Mesenchymal stem cell (in vitro differentiated cells and primary cell): ENCODE data around the gene PLK5.

Experiments
- DNase-seq: peaks from one replicate; pipeline ENCODE4 v3.0.0-alpha.2; 2013
- H2AFZ ChIP-seq: one replicate; pipeline ENCODE4 v1.6.1; 2013; ENCODE audit warnings: low read depth, mild to moderate bottlenecking, control low read depth, inconsistent platforms, low read length, moderate library complexity
- H2AK5ac ChIP-seq: 2 replicates; pipeline ENCODE4 v1.6.1; 2013; ENCODE audit warnings: low read length, moderate library complexity, mild to moderate bottlenecking, inconsistent platforms; ENCODE audit not compliant: severe bottlenecking
- H2BK120ac ChIP-seq: one replicate; pipeline ENCODE4 v1.6.1; 2013; ENCODE audit warnings: low read depth, mild to moderate bottlenecking, inconsistent platforms, low read length, moderate library complexity
- H2BK12ac ChIP-seq, 2 experiments: one replicate each; pipeline ENCODE4 v1.6.1; 2013; ENCODE audit warnings: inconsistent platforms in 2 of 2, low read length in 2 of 2, mild to moderate bottlenecking in 2 of 2, moderate library complexity in 2 of 2, control low read depth in 1 of 2
- H2BK15ac ChIP-seq: one replicate; pipeline ENCODE4 v1.6.1; 2013; ENCODE audit warnings: mild to moderate bottlenecking, low read depth, inconsistent platforms; ENCODE audit not compliant: poor library complexity, severe bottlenecking
- H2BK5ac ChIP-seq: 2 replicates; pipeline ENCODE4 v1.6.1; 2013; ENCODE audit warnings: low read depth, mild to moderate bottlenecking, low read length, control low read depth, inconsistent platforms; ENCODE audit not compliant: poor library complexity, severe bottlenecking
- H3K14ac ChIP-seq, 2 experiments: one replicate each; pipeline ENCODE4 v1.6.1; 2013; ENCODE audit warnings: inconsistent platforms in 2 of 2, low read length in 2 of 2, control low read depth in 1 of 2, mild to moderate bottlenecking in 1 of 2, moderate library complexity in 1 of 2
- H3K18ac ChIP-seq, 2 experiments: one replicate each; pipeline ENCODE4 v1.6.1; 2013; ENCODE audit warnings: inconsistent platforms in 2 of 2, low read length in 2 of 2, control low read depth in 1 of 2, low read depth in 1 of 2, mild to moderate bottlenecking in 1 of 2
- H3K23ac ChIP-seq, 2 experiments: one replicate each; pipeline ENCODE4 v1.6.1; 2013; ENCODE audit warnings: inconsistent platforms in 2 of 2, low read length in 2 of 2, mild to moderate bottlenecking in 2 of 2, moderate library complexity in 2 of 2, control low read depth in 1 of 2
- H3K27ac ChIP-seq: 2 replicates; pipeline ENCODE4 v1.5.1; 2013; ENCODE audit warnings: mild to moderate bottlenecking, moderate library complexity, low read length, control low read depth, inconsistent platforms; ENCODE audit not compliant: poor library complexity, severe bottlenecking
- H3K27me3 ChIP-seq, 2 experiments: 2 replicates each; pipeline versions ENCODE4 v1.6.1 to v1.7.0; 2013; ENCODE audit warnings: low read length in 2 of 2, mild to moderate bottlenecking in 2 of 2, moderate library complexity in 2 of 2, control low read depth in 1 of 2, inconsistent platforms in 1 of 2; ENCODE audit not compliant: control insufficient read depth in 1 of 2, insufficient read depth in 1 of 2
- H3K36me3 ChIP-seq, 2 experiments: 2 replicates each; pipeline versions ENCODE4 v1.6.1 to v1.7.0; 2013; ENCODE audit warnings: low read length in 2 of 2, control low read depth in 1 of 2, inconsistent platforms in 1 of 2, low read depth in 1 of 2, mild to moderate bottlenecking in 1 of 2; ENCODE audit not compliant: insufficient read depth in 2 of 2, control insufficient read depth in 1 of 2
- H3K4ac ChIP-seq, 2 experiments: one replicate each; pipeline ENCODE4 v1.6.1; 2013; ENCODE audit warnings: inconsistent platforms in 2 of 2, low read length in 2 of 2, mild to moderate bottlenecking in 2 of 2, moderate library complexity in 2 of 2, control low read depth in 1 of 2, low read depth in 1 of 2
- H3K4me1 ChIP-seq: 2 replicates; pipeline ENCODE4 v1.6.1; 2013; ENCODE audit warnings: low read depth, low read length, control low read depth; ENCODE audit not compliant: control insufficient read depth, insufficient read depth
- H3K4me2 ChIP-seq: 2 replicates; pipeline ENCODE4 v1.6.1; 2013; ENCODE audit warnings: low read length, mild to moderate bottlenecking, inconsistent platforms; ENCODE audit not compliant: poor library complexity, severe bottlenecking
- H3K4me3 ChIP-seq, 2 experiments: 2 replicates each; pipeline versions ENCODE4 v1.5.1 to v1.7.0; 2013; ENCODE audit warnings: low read length in 2 of 2, mild to moderate bottlenecking in 2 of 2, control low read depth in 1 of 2, low read depth in 1 of 2; ENCODE audit not compliant: insufficient read depth in 1 of 2
- H3K79me1 ChIP-seq: replicated peaks from 2 replicates; pipeline ENCODE4 v1.6.1; 2013; ENCODE audit warnings: mild to moderate bottlenecking, control low read depth, low read length, inconsistent platforms; ENCODE audit not compliant: poor library complexity, severe bottlenecking
- H3K9ac ChIP-seq: 2 replicates; pipeline ENCODE4 v1.7.0; 2013; ENCODE audit warnings: mild to moderate bottlenecking, low read length, moderate library complexity
- H3K9me3 ChIP-seq: 2 replicates; pipeline ENCODE4 v1.7.0; 2013; ENCODE audit warnings: mild to moderate bottlenecking, low read length; ENCODE audit not compliant: control insufficient read depth
- H4K8ac ChIP-seq: one replicate; pipeline ENCODE4 v1.6.1; 2013; ENCODE audit warnings: inconsistent platforms, mild to moderate bottlenecking, low read length, moderate library complexity
- H4K91ac ChIP-seq: one replicate; pipeline ENCODE4 v1.6.1; 2013; ENCODE audit warnings: mild to moderate bottlenecking, low read length, inconsistent platforms
- WGBS: methylation state at CpG from one replicate; pipeline ENCODE4 v1.1.7; 2013; ENCODE audit warnings: mixed read lengths; 5-methylcytosine and 5-hydroxymethylcytosine counted together

PLK5 gene

GRCh38 chr19:1495799-1496713 lies 27.8 kb upstream of the PLK5 start:
- Histone ChIP-seq H3K14ac (no peak overlapping the region), H4K91ac (no peak overlapping the region), H4K8ac (no peak overlapping the region), H2BK5ac (no peak overlapping the region), H3K4me3 (peak overlapping the region in 1 of 2 experiments; percentile 0), H2AFZ (no peak overlapping the region), H2AK5ac (no peak overlapping the region), H3K9me3 (no peaks in the 10 kb centered on the region), H3K4me1 (peaks cover 10% of the 10 kb centered on the region), H3K23ac (no peak overlapping the region), H3K27ac (no peak overlapping the region), H2BK120ac (no peak overlapping the region), H3K27me3 (peaks cover 3 to 57% of the 10 kb centered on the region in 2 experiments), H2BK12ac (no peak overlapping the region), H2BK15ac (no peak overlapping the region), H3K9ac (no peak overlapping the region), H3K18ac (no peak overlapping the region), H3K79me1 (no peaks in the 10 kb centered on the region), H3K36me3 (no peaks in the 10 kb centered on the region), H3K4me2 (no peak overlapping the region), H3K4ac (no peak overlapping the region)
- no peak for DNase-seq
- WGBS = 89% methylated on average over 40 of the region's 40 CpGs

GRCh38 chr19:1496714-1497577 lies 26.9 kb upstream of the PLK5 start:
- Histone ChIP-seq H2AK5ac (no peak overlapping the region), H3K36me3 (no peaks in the 10 kb centered on the region), H2BK5ac (no peak overlapping the region), H2BK12ac (no peak overlapping the region), H3K23ac (peak overlapping the region in 1 of 2 experiments; percentile 56), H2BK15ac (no peak overlapping the region), H3K27me3 (peaks cover 0 to 51% of the 10 kb centered on the region in 2 experiments), H3K4me2 (no peak overlapping the region), H3K79me1 (no peaks in the 10 kb centered on the region), H3K27ac (no peak overlapping the region), H4K8ac (no peak overlapping the region), H3K4ac (no peak overlapping the region), H2BK120ac (no peak overlapping the region), H3K9me3 (no peaks in the 10 kb centered on the region), H3K4me3 (no peak overlapping the region), H4K91ac (peak overlapping the region; percentile 70), H2AFZ (no peak overlapping the region), H3K4me1 (peaks cover 5% of the 10 kb centered on the region), H3K18ac (no peak overlapping the region), H3K9ac (no peak overlapping the region), H3K14ac (peak overlapping the region in 1 of 2 experiments; percentile 95)
- no peak for DNase-seq
- 84% methylated on average over 39 of the region's 39 CpGs for WGBS

- Histone ChIP-seq H3K27ac (no peak overlapping the region), H3K4me3 (no peak overlapping the region), H2BK120ac (no peak overlapping the region), H3K79me1 (no peaks in the 10 kb centered on the region), H3K14ac (no peak overlapping the region), H3K23ac (no peak overlapping the region), H3K4me2 (no peak overlapping the region), H4K8ac (no peak overlapping the region), H3K4ac (no peak overlapping the region), H3K9ac (no peak overlapping the region), H2BK15ac (no peak overlapping the region), H3K18ac (peak overlapping the region in 1 of 2 experiments; percentile 29), H2BK12ac (no peak overlapping the region), H2BK5ac (no peak overlapping the region), H3K9me3 (no peaks in the 10 kb centered on the region), H3K27me3 (peaks cover 1 to 51% of the 10 kb centered on the region in 2 experiments), H4K91ac (peak overlapping the region; percentile 11), H3K36me3 (no peaks in the 10 kb centered on the region), H2AK5ac (no peak overlapping the region), H3K4me1 (peaks cover 5% of the 10 kb centered on the region), H2AFZ (no peak overlapping the region)
- 90% methylated on average over 25 of the region's 25 CpGs for WGBS
- DNase-seq = no peak
These were observed 26.2 kb upstream of the PLK5 start for GRCh38 chr19:1497578-1498235.
